Fibroblast of mammary gland (primary cell): ENCODE measurements around the gene HDAC11.

Experiments
- DNase-seq: peaks from one replicate; pipeline ENCODE4 v3.0.0-alpha.2; 2010; ENCODE audit warnings: low read depth
- H3K4me3 ChIP-seq: 2 replicates; pipeline ENCODE4 v1.5.1; 2011; ENCODE audit warnings: low read depth, mild to moderate bottlenecking, low read length, moderate library complexity; ENCODE audit not compliant: control insufficient read depth
- CTCF ChIP-seq: conservative IDR thresholded peaks from 2 replicates; pipeline ENCODE4 v1.5.1; 2011; ENCODE audit warnings: low read depth, low read length, inconsistent platforms; ENCODE audit not compliant: control insufficient read depth, insufficient read depth

Gene HDAC11

GRCh38 chr3:13555753-13556152, 75.6 kb downstream of the HDAC11 start:
- TF ChIP-seq CTCF = no peak
- no peak for DNase-seq

More at GRCh38 chr3:13555753-13556152, 75.6 kb downstream of the HDAC11 start:
- no peak overlapping the region for H3K4me3 ChIP-seq
